CD4-positive, alpha-beta memory T cell (primary cell): ENCODE measurements around the gene HOXD10. TPM values are rescaled to one million over a fixed set of nuclear protein-coding genes. Genes with fewer than 3 reads are reported as not detected.

ENCODE experiments used
- CTCF ChIA-PET: fragments of 350-600 bp; sonication (Branson Sonifier 250); formaldehyde crosslinking; loops from one replicate; lab custom pipeline; 2021; ENCODE audit warnings: inconsistent platforms; ENCODE audit not compliant: partially characterized antibody; lab: Charles Lee
- POLR2A ChIA-PET: fragments of 350-600 bp; sonication (Branson Sonifier 250); formaldehyde crosslinking; loops from one replicate; lab custom pipeline; 2021; ENCODE audit not compliant: partially characterized antibody; lab: Charles Lee
- DNase-seq, 5 donors: peaks; one replicate each; pipeline versions ENCODE4 v3.0.0 to v3.0.0-alpha.2; 2020 to 2022; ENCODE audit warnings: mixed read lengths in 1 of 5
- H3K27ac ChIP-seq: one replicate; pipeline ENCODE4 v1.7.0; 2013; ENCODE audit warnings: low read depth, low read length
- H3K27me3 ChIP-seq: 2 replicates; pipeline ENCODE4 v1.7.0; 2013; ENCODE audit warnings: mild to moderate bottlenecking, low read length, moderate library complexity; ENCODE audit not compliant: insufficient read depth
- H3K36me3 ChIP-seq: 2 replicates; pipeline ENCODE4 v1.7.0; 2013; ENCODE audit warnings: mild to moderate bottlenecking, low read length, moderate library complexity; ENCODE audit not compliant: insufficient read depth
- H3K4me1 ChIP-seq: 2 replicates; pipeline ENCODE4 v1.7.0; 2013; ENCODE audit warnings: mild to moderate bottlenecking, low read length, moderate library complexity; ENCODE audit not compliant: insufficient read depth
- H3K4me3 ChIP-seq, 2 donors: one replicate each; pipeline ENCODE4 v1.7.0; 2013; ENCODE audit warnings: low read length in 2 of 2, mild to moderate bottlenecking in 1 of 2
- H3K9me3 ChIP-seq, 2 donors: one replicate each; pipeline ENCODE4 v1.7.0; 2013; ENCODE audit warnings: low read length in 2 of 2, control low read depth in 1 of 2; ENCODE audit not compliant: control insufficient read depth in 1 of 2
- H3K27ac Mint-ChIP-seq, 7 donors: one replicate each; pipeline ENCODE4 v1.8.0; 2020 to 2021; ENCODE audit warnings: mixed read lengths in 7 of 7, mild to moderate bottlenecking in 6 of 7, inconsistent platforms in 3 of 7, moderate library complexity in 3 of 7
- H3K27me3 Mint-ChIP-seq, 2 donors: one replicate each; pipeline ENCODE4 v1.8.0; 2020 to 2021; ENCODE audit warnings: mixed read lengths in 2 of 2
- H3K36me3 Mint-ChIP-seq, 2 donors: one replicate each; pipeline ENCODE4 v1.8.0; 2020 to 2021; ENCODE audit warnings: mixed read lengths in 2 of 2, inconsistent platforms in 1 of 2, mild to moderate bottlenecking in 1 of 2
- H3K4me1 Mint-ChIP-seq, 4 donors: one replicate each; pipeline ENCODE4 v1.8.0; 2020 to 2021; ENCODE audit warnings: mixed read lengths in 4 of 4, mild to moderate bottlenecking in 1 of 4
- H3K4me3 Mint-ChIP-seq, 8 donors: one replicate each; pipeline ENCODE4 v1.8.0; 2020 to 2021; ENCODE audit warnings: mixed read lengths in 8 of 8, mild to moderate bottlenecking in 7 of 8, moderate library complexity in 6 of 8, inconsistent platforms in 3 of 8
- H3K9me3 Mint-ChIP-seq, 8 donors: one replicate each; pipeline ENCODE4 v1.8.0; 2020 to 2021; ENCODE audit warnings: mixed read lengths in 8 of 8, mild to moderate bottlenecking in 5 of 8, inconsistent platforms in 3 of 8, moderate library complexity in 1 of 8
- intact Hi-C: fragments of 100-400 bp; cut with micrococcal nuclease; formaldehyde crosslinking; loops from one replicate; pipeline ENCODE4 v1.15.1; 2023
- polyA plus RNA-seq, 2 donors: library from polyadenylated mRNA; unstranded; fragments of 300-500 nt; fragmentation: Illumina TruSeq; gene quantifications; one replicate each; pipeline ENCODE4 v1.2.3, GENCODE V29; 2021
- total RNA-seq, 2 experiments: library from RNA; stranded (reverse); gene quantifications; one replicate each; pipeline ENCODE4 v1.2.3, GENCODE V29; 2021

HOXD10 gene
- total RNA-seq (not detected), polyA plus RNA-seq (not detected)

DNA sequence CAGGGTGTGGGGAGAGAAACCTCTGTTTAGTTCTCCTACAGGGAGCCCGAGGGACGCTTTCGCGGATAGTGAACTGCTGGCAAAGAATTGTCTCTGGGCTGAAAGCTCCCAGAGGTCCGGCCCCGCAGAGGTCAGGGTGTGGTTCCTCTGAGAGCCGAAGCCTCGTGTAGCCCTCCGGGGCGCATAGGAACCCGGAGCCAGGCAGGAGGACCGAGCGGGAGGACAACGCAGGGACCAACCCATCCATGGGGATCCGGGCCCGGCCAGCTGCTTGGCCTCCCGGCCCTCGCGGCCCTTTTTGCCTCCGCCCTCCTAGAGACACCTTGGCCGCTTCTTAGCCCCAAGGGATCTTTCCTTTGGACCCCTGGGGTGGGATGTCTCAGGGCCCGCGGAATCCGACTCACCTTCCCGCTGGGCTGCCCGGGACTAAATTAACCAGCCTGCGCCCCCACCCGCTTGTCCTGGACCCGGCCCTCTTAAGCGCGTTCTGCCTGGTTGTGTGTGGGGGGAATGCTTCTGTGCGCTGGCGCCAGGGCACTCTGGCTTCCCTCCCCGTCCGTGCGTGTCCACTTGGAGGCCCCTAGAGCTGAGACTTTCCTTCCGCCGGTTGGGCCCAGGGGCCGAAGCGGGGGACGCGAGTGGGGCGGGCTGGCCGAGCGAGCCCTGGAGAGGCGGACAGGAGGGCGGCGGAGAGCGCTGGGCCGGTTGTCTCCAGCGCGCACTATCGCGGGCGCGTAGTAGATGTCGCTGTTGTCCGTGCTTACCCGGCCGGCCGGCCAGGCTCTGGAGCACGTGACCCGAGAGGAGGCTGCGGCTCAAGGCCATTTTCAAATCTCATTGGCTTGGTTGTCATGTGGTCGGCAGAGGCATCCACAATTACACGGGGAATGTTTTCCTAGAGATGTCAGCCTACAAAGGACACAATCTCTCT is at the start of gene HOXD10:
Gene HOXD10, plus strand, starts transcription at position 896 of the 931 bp plus-strand sequence. CDS start 56 bp downstream, outside the sequence.
- Histone ChIP-seq H3K27me3 (peaks cover 75% of the 10 kb centered on the region), H3K36me3 (no peaks in the 10 kb centered on the region), H3K4me1 (peaks cover 8% of the 10 kb centered on the region), H3K9me3 (no peaks in the 10 kb centered on the region), H3K4me3 (no peak within 1 kb of the TSS), H3K27ac (no peak within 1 kb of the TSS)
- Mint-ChIP-seq H3K9me3 (peaks cover 2 to 39% (median 19%) of the 10 kb centered on the region in 8 donors), H3K27ac (peak within 1 kb of the TSS in 4 of 7 donors; percentile 24 to 81 (median 70)), H3K36me3 (peaks cover 0 to 3% of the 10 kb centered on the region in 2 donors), H3K4me1 (peaks cover 2 to 14% (median 8%) of the 10 kb centered on the region in 4 donors), H3K4me3 (peak within 1 kb of the TSS in 2 of 8 donors; percentile 21 to 35), H3K27me3 (peaks cover 73 to 81% of the 10 kb centered on the region in 2 donors)
- intact Hi-C loops, result no loop called here
- CTCF ChIA-PET, result no interaction called here
- DNase-seq, result no peak
- POLR2A ChIA-PET, result no interaction called here

DNA sequence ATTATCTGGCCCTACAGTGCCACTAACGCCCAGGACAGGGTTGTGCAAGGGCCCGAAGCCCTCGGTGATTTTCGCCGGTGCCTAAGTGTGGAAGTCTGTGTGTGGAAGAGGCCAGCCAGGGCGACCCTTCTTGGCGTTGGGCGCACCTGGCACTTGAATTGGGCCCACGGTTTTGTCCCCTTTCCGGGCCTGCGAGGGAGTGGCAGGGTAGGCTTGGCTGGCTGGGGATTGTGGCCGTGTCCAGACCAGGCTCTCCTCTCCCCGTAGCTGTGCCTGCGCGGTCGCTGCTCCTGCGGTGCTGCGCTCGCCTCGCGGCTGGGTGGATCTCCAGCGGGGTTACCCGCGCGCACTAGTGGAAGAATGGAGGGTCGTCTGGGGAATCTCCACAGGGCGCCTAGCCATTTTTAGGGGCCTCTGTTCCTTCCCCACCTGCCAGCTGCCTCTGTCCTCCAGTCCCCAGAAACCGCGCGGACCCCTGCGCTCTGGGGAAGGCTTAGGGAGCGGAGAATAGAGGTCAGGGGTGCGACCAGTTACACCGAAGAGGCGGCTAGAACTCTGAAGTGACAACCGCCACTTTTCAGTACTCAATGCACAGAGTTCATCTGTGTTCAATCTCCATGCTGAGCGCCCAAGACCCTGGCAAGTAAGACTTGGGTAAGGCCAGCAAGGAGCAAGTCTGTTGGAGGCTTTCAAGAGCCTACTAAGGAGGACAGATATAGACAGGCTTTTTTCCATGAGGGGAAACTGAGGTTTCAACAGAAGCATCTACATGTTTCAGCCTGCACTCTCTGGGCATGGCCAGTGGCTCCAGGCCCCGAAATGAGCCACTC is 48.8 kb upstream of the HOXD10 start:
- H3K9me3 ChIP-seq, result no peaks in the 10 kb centered on the region
- POLR2A ChIA-PET, result no interaction called here
- no peak for DNase-seq
- peaks cover 0 to 6% (median 2%) of the 10 kb centered on the region in 8 donors for H3K9me3 Mint-ChIP-seq
- no peak overlapping the region for H3K27ac ChIP-seq
- peak overlapping the region in 1 of 8 donors; percentile 3 for H3K4me3 Mint-ChIP-seq
- H3K4me1 ChIP-seq, result peaks cover 6% of the 10 kb centered on the region
- H3K36me3 Mint-ChIP-seq, result no peaks in the 10 kb centered on the region
- H3K4me3 ChIP-seq, result no peak overlapping the region
- no peak overlapping the region for H3K27ac Mint-ChIP-seq
- intact Hi-C loops, result no loop called here
- H3K4me1 Mint-ChIP-seq, result peaks cover 0 to 23% (median 5%) of the 10 kb centered on the region in 4 donors
- H3K36me3 ChIP-seq, result no peaks in the 10 kb centered on the region
- H3K27me3 Mint-ChIP-seq, result peaks cover 64 to 68% of the 10 kb centered on the region in 2 donors
- H3K27me3 ChIP-seq, result peaks cover 41% of the 10 kb centered on the region
- CTCF ChIA-PET, result no interaction called here

DNA sequence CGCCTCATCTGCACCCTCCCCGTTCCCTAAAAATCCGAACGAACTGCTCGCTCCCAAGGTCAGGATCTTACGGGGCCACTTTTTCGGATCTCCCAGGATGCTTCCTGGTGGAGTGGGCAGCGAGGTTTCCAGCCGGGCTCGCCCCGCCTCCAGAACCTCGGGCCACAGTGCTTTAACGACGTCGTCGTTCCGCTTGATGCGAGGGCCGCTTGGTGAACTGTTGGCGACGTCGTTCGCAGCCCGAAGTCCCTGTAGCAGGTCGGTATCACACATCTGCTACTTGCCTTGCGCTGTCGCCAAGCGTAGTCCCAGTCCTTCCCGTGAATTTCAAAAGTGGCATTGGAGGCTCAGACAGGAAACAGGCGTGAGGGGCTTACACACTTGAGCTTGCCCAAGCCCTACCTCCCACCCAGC is 48.2 kb upstream of the HOXD10 start:
- ChIA-PET POLR2A (no interaction called here), CTCF (no interaction called here)
- no peaks in the 10 kb centered on the region for H3K36me3 ChIP-seq
- H3K4me3 ChIP-seq, result no peak overlapping the region
- H3K9me3 ChIP-seq, result no peaks in the 10 kb centered on the region
- intact Hi-C loops, result no loop called here
- H3K4me1 Mint-ChIP-seq, result peaks cover 0 to 23% (median 5%) of the 10 kb centered on the region in 4 donors
- H3K36me3 Mint-ChIP-seq, result no peaks in the 10 kb centered on the region
- no peak for DNase-seq
- peaks cover 6% of the 10 kb centered on the region for H3K4me1 ChIP-seq
- H3K9me3 Mint-ChIP-seq, result peaks cover 0 to 6% (median 3%) of the 10 kb centered on the region in 8 donors
- no peak overlapping the region for H3K27ac ChIP-seq
- peaks cover 48% of the 10 kb centered on the region for H3K27me3 ChIP-seq
- peak overlapping the region in 2 of 8 donors; percentile 14 to 41 for H3K4me3 Mint-ChIP-seq
- H3K27me3 Mint-ChIP-seq, result peaks cover 68 to 74% of the 10 kb centered on the region in 2 donors
- no peak overlapping the region for H3K27ac Mint-ChIP-seq

DNA sequence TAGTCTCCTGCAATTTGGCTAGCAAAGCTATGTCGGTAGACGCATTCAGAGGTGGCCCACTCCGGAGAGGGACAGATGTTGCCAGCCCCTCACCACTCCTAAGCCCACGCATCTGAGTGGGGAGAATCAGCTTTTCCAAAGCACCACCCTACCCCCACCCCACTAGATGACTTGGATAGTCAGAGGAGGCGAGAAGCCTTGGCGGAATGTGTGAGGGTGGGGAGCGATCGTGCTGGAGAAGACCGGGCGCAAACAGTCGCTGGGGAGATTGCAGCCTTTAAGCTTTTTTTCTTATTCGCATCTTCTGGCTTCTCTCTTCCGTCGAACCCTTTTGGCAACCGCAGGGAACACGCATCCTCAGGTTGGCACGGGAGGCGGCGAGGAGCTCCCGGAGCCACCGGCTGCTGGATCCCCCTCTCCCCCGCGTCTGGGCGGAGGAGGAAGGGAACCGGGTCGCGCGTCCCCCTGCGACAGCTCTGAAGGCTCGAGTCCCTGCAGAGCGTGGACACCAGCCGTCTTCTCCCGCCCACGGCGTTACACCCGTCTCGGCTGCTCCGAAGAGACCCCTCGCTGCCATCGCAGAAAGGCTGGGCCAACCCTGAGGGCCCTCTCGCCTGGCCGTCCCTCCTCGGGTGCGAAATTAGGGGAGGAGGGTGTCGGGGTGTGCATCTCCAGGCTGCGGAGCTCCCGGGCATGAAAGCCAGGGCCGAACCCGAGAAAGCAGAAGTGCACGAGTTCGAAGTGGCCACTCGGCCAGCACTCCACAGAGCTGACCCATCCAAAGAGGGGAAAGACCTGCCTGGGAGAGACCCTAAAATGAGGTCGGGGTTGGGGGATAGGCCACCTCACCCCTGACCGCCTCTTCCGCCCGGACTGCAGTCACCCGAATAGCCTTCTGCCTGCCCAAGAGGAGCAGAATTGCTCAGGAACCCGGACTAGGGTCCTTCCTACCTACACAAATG is 45.0 kb upstream of the HOXD10 start:
- CTCF ChIA-PET, result no interaction called here
- H3K27me3 ChIP-seq, result peaks cover 75% of the 10 kb centered on the region
- H3K4me1 ChIP-seq, result peaks cover 6% of the 10 kb centered on the region
- Mint-ChIP-seq H3K9me3 (peaks cover 0 to 25% (median 15%) of the 10 kb centered on the region in 8 donors), H3K27ac (no peak overlapping the region), H3K4me1 (peaks cover 0 to 23% (median 3%) of the 10 kb centered on the region in 4 donors), H3K27me3 (peaks cover 70 to 73% of the 10 kb centered on the region in 2 donors), H3K4me3 (peak overlapping the region in 2 of 8 donors; percentile 4 to 22), H3K36me3 (no peaks in the 10 kb centered on the region)
- intact Hi-C loops, result no loop called here
- no peak overlapping the region for H3K4me3 ChIP-seq
- POLR2A ChIA-PET, result no interaction called here
- no peak overlapping the region for H3K27ac ChIP-seq
- H3K36me3 ChIP-seq, result no peaks in the 10 kb centered on the region
- H3K9me3 ChIP-seq, result no peaks in the 10 kb centered on the region
- DNase-seq, result no peak

DNA sequence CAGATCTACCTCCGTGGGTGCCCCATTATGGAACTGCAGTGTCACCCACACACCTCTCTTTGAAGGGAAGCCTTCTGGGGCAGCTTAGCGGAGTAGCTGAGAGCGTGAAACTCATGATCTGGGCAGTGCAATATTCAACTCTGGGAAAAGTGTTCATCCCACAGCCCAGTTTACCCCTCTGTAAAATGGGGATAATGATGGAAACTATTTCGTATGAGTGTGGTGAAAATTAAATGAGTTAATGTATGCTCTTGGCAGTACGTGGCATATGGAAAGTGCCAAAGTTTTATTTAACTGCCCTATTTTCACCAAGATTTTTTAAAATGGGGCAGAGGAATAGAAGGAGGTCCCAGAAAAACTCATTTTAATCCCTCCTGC is 44.3 kb upstream of the HOXD10 start:
- H3K36me3 Mint-ChIP-seq, result no peaks in the 10 kb centered on the region
- ChIA-PET CTCF (no interaction called here), POLR2A (no interaction called here)
- H3K27ac Mint-ChIP-seq, result peak overlapping the region in 1 of 7 donors; percentile 43
- DNase-seq, result no peak
- Histone ChIP-seq H3K27ac (no peak overlapping the region), H3K36me3 (no peaks in the 10 kb centered on the region), H3K27me3 (peaks cover 81% of the 10 kb centered on the region), H3K4me3 (no peak overlapping the region), H3K4me1 (peaks cover 5% of the 10 kb centered on the region), H3K9me3 (no peaks in the 10 kb centered on the region)
- H3K27me3 Mint-ChIP-seq, result peaks cover 75 to 76% of the 10 kb centered on the region in 2 donors
- intact Hi-C loops, result no loop called here
- H3K4me3 Mint-ChIP-seq, result no peak overlapping the region
- peaks cover 0 to 19% (median 2%) of the 10 kb centered on the region in 4 donors for H3K4me1 Mint-ChIP-seq
- peaks cover 0 to 28% (median 19%) of the 10 kb centered on the region in 8 donors for H3K9me3 Mint-ChIP-seq

- H3K27ac ChIP-seq, result no peak overlapping the region
- H3K27ac Mint-ChIP-seq, result peak overlapping the region in 2 of 7 donors; percentile 23 to 48
- no peaks in the 10 kb centered on the region for H3K36me3 ChIP-seq
- no peak for DNase-seq
- intact Hi-C loops, result no loop called here
- peaks cover 0 to 12% (median under 1%) of the 10 kb centered on the region in 4 donors for H3K4me1 Mint-ChIP-seq
- H3K4me1 ChIP-seq, result no peaks in the 10 kb centered on the region
- peaks cover 1 to 34% (median 21%) of the 10 kb centered on the region in 8 donors for H3K9me3 Mint-ChIP-seq
- peaks cover 83% of the 10 kb centered on the region for H3K27me3 ChIP-seq
- H3K9me3 ChIP-seq, result no peaks in the 10 kb centered on the region
- peaks cover 71 to 76% of the 10 kb centered on the region in 2 donors for H3K27me3 Mint-ChIP-seq
- ChIA-PET CTCF (no interaction called here), POLR2A (no interaction called here)
- H3K36me3 Mint-ChIP-seq, result no peaks in the 10 kb centered on the region
- no peak overlapping the region for H3K4me3 ChIP-seq
- H3K4me3 Mint-ChIP-seq, result peak overlapping the region in 2 of 8 donors; percentile 11 to 17
Measured at GRCh38 chr2:176072951-176073904, 43.4 kb upstream of the HOXD10 start.
